ENCODE results near the gene EXOC5. TPM values are rescaled to one million over a fixed set of nuclear protein-coding genes. Genes with fewer than 3 reads are reported as not detected.

The EXOC5 gene
- total RNA-seq, 4 donors from 2014 or later, result 50.9 to 73.1 (median 55.4) TPM

GRCh38 chr14:57274551-57274950 is 5.8 kb upstream of the EXOC5 start:
- Histone ChIP-seq H3K27ac (replicated peaks in 1 of 4) (no peak overlapping the region), H3K27me3 (no peaks in the 10 kb centered on the region), H3K4me3 (no peak overlapping the region), H3K4me1 (peaks cover 22 to 34% (median 29%) of the 10 kb centered on the region in 4 donors), H3K9me3 (no peaks in the 10 kb centered on the region), H3K36me3 (peaks cover 9 to 39% (median 20%) of the 10 kb centered on the region in 4 donors)
- intact Hi-C loops (cut with DNase I), result no loop called here
- no peak for DNase-seq (ENCODE audit: extremely low spot score)
- WGBS, result 86% methylated on average over 2 of the region's 2 CpGs
- TF ChIP-seq EP300 (IDR thresholded peaks at IDR 0.05) (no peak), CTCF (IDR thresholded peaks at IDR 0.05) (no peak), POLR2AphosphoS5 (IDR thresholded peaks at IDR 0.05) (no peak), POLR2A (IDR thresholded peaks at IDR 0.05; ENCODE audit: low read depth) (no peak)

GRCh38 chr14:57273236-57273635 is 4.5 kb upstream of the EXOC5 start:
- no peaks in the 10 kb centered on the region for H3K27me3 ChIP-seq
- no peak overlapping the region for H3K4me3 ChIP-seq
- intact Hi-C loops (cut with DNase I), result no loop called here
- H3K27ac ChIP-seq (replicated peaks in 1 of 4), result no peak overlapping the region
- peaks cover 22 to 34% (median 29%) of the 10 kb centered on the region in 4 donors for H3K4me1 ChIP-seq
- no peak for DNase-seq (ENCODE audit: extremely low spot score)
- TF ChIP-seq POLR2A (IDR thresholded peaks at IDR 0.05; ENCODE audit: low read depth) (no peak), EP300 (IDR thresholded peaks at IDR 0.05) (no peak), CTCF (IDR thresholded peaks at IDR 0.05) (no peak), POLR2AphosphoS5 (IDR thresholded peaks at IDR 0.05) (no peak)
- 98% methylated on average over 1 of the region's 1 CpG for WGBS
- H3K36me3 ChIP-seq, result peaks cover 4 to 33% (median 18%) of the 10 kb centered on the region in 4 donors
- no peaks in the 10 kb centered on the region for H3K9me3 ChIP-seq

- Histone ChIP-seq H3K9me3 (no peaks in the 10 kb centered on the region), H3K4me1 (peaks cover 29 to 64% (median 61%) of the 10 kb centered on the region in 4 donors), H3K27me3 (no peaks in the 10 kb centered on the region), H3K27ac (replicated peaks in 1 of 4) (peak overlapping the region in 1 of 4 donors; percentile 15), H3K36me3 (no peaks in the 10 kb centered on the region), H3K4me3 (no peak overlapping the region)
- intact Hi-C loops (cut with DNase I), result no loop called here
- DNase-seq (ENCODE audit: extremely low spot score), result no peak
- WGBS, result 19% methylated on average over 2 of the region's 2 CpGs
- TF ChIP-seq EP300 (IDR thresholded peaks at IDR 0.05), result no peak
- TF ChIP-seq POLR2A (IDR thresholded peaks at IDR 0.05; ENCODE audit: low read depth), result no peak
- no peak for TF ChIP-seq CTCF (IDR thresholded peaks at IDR 0.05)
- no peak for TF ChIP-seq POLR2AphosphoS5 (IDR thresholded peaks at IDR 0.05)
Observed at GRCh38 chr14:57266065-57266464, 2.6 kb downstream of the EXOC5 start.

- Histone ChIP-seq H3K4me1 (peaks cover 8 to 43% (median 36%) of the 10 kb centered on the region in 4 donors), H3K27ac (replicated peaks in 1 of 4) (no peak overlapping the region), H3K36me3 (no peaks in the 10 kb centered on the region), H3K4me3 (no peak overlapping the region), H3K27me3 (no peaks in the 10 kb centered on the region), H3K9me3 (no peaks in the 10 kb centered on the region)
- intact Hi-C loops (cut with DNase I), result no loop called here
- DNase-seq (ENCODE audit: extremely low spot score), result no peak
- TF ChIP-seq EP300 (IDR thresholded peaks at IDR 0.05) (no peak), POLR2A (IDR thresholded peaks at IDR 0.05; ENCODE audit: low read depth) (no peak), POLR2AphosphoS5 (IDR thresholded peaks at IDR 0.05) (no peak), CTCF (IDR thresholded peaks at IDR 0.05) (no peak)
Observed at GRCh38 chr14:57262117-57262516, 6.6 kb downstream of the EXOC5 start.

GRCh38 chr14:57261604-57262003 is 7.1 kb downstream of the EXOC5 start:
- Histone ChIP-seq H3K27me3 (no peaks in the 10 kb centered on the region), H3K27ac (replicated peaks in 1 of 4) (no peak overlapping the region), H3K4me3 (no peak overlapping the region), H3K9me3 (no peaks in the 10 kb centered on the region), H3K4me1 (peaks cover 2 to 38% (median 31%) of the 10 kb centered on the region in 4 donors), H3K36me3 (no peaks in the 10 kb centered on the region)
- intact Hi-C loops (cut with DNase I), result no loop called here
- DNase-seq (ENCODE audit: extremely low spot score), result no peak
- TF ChIP-seq EP300 (IDR thresholded peaks at IDR 0.05) (no peak), CTCF (IDR thresholded peaks at IDR 0.05) (no peak), POLR2AphosphoS5 (IDR thresholded peaks at IDR 0.05) (no peak), POLR2A (IDR thresholded peaks at IDR 0.05; ENCODE audit: low read depth) (no peak)

Measured in esophagus muscularis mucosa (tissue), 4 donors.